NOMO-1 (cell line): ENCODE data around the gene UBTFL1.
"Not testable (repeated sequence)": the region's sequence is repeated elsewhere in the genome, so short reads cannot be mapped to it uniquely, and the experiment has no call there.

ENCODE experiments used
- DNase-seq, 2 experiments: peaks; one replicate each; lab custom pipeline; 2025; ENCODE audit not compliant: unreplicated experiment in 2 of 2; lab: John Stamatoyannopoulos, UW

The UBTFL1 gene, protein sequence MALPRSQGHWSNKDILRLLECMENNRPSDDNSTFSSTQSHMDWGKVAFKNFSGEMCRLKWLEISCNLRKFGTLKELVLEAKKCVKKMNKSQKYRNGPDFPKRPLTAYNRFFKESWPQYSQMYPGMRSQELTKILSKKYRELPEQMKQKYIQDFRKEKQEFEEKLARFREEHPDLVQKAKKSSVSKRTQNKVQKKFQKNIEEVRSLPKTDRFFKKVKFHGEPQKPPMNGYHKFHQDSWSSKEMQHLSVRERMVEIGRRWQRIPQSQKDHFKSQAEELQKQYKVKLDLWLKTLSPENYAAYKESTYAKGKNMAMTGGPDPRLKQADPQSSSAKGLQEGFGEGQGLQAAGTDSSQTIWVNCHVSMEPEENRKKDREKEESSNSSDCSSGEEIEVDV

DNA sequence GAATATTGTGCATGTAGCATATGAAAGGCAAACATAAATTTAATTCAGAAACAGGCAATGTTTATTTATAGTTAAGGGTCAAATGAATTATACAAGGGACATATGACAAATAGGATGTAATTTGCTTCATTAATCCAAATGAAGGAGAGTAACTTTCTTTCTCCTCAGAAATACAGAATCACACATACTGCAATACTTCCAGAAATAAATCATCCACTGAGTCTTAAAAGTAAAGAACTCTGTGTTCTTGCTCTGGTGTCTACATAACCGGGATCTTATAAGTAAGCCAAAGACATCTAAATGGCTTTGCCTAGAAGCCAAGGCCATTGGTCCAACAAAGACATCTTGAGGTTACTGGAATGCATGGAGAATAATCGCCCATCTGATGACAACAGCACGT is at the start of gene UBTFL1:
TSS of gene UBTFL1 (plus strand) at position 301 of the 400 bp plus-strand sequence. CDS start at position 301, 0 bp downstream.
- not testable (repeated sequence) for DNase-seq

DNA sequence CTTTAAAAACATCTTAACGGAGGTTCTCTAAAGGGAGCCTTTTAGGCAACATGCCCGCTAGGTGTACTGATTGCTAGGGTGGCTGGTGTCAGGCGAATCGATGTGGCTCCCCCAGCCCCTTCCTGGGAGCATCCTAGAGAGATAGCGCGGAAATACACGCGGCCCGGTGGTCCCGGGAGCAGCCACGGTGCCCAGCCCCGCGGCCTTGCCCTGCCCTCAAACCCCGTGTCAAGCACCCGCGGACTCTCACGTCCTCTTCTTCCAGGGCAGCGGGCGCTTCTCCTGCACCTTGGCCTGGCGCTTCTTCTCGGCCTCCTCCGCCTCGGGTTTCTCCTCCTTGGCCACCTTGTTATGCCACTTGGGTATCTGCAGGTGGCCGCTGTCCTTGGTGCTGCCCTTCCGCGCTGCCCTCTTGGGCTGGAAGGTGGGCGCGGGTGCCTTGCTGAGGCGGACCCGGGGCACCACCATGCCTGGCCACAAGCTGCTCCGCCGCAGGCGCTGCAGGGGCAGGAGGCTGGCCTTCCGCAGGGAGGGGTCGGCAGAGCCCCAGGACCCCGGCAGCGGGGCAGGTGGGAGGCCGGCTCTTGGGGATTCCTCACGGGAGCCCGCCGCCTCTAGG is 34.0 kb upstream of the UBTFL1 start:
- DNase-seq = not testable (repeated sequence)

DNA sequence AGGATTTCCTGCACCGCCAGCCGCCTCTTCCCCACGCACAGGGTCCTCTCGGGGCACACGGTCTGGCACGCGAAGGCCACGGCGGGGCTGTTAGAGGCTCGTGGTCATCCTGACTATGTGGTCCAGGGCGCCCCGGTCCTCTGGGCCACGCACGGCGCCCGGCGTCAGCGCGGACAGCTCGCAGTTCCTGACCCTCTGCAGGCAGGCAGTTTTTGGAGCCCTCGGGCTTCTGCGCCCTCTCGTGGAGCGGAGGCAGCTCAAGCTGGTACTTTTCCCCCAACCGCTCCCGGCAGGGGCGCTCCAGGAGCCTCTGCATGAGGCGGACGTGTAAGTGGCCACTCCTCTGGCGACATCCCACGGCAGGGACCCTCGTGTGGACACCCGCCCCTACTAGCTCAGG is 33.4 kb upstream of the UBTFL1 start:
- not testable (repeated sequence) for DNase-seq

DNA sequence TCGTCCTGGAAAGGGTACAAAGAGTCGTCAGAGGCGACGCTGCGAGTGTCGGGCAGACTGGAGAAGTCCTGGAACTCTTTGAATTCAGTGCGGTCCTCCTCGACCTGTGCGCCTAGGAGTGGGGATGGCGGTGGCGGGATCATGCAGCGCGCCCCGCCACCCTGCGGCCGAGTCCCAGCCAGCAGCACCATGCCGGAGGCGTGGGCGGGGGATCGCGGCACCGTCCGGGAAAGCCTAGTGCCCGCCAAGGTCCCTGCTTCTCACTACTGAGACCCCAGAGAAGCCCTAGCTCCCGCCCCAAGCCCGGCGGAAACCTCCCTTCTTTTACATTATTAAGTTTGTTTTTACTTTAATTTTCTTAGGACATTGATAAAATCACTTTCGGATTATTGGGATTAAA is 32.2 kb upstream of the UBTFL1 start:
- not testable (repeated sequence) for DNase-seq

DNA sequence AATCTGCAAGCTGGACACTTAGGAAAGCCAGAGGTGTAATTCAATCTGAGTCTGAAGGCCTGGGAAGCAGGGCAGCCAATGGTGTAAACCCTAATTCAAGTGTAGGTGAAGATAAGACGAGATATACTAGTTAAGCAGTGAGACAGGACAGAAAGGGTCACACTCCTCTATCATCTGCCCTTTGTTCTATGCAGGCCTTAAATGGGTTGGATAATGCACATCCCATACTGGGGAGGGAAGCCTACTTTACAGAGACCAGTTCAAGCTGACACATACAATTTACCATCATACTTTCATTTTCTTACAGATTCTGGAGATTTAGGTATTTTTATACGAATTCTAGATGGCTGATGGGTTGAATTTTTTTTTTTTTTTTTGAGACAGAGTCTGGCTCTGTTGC is 3.0 kb downstream of the UBTFL1 start:
- DNase-seq = not testable (repeated sequence)

DNA sequence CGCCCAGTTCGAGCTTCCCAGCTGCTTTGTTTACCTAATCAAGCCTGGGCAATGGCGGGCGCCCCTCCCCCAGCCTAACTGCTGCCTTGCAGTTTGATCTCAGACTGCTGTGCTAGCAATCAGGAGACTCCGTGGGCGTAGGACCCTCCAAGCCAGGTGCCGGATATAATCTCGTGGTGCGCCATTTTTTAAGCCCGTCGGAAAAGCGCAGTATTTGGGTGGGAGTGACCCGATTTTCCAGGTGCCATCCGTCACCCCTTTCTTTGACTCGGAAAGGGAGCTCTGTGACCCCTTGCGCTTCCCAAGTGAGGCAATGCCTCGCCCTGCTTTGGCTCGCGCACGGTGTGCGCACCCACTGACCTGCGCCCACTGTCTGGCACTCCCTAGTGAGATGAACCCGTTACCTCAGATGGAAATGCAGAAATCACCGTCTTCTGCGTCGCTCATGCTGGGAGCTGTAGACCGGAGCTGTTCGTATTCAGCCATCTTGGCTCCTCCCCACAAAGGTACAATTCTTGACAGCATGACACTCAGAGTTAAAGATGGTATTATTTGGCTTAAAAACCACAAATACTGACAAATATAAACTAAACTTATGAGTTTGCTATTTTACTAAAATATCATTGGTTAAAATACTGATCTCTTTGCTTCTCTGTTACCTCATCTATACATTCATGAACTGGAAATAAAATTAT is 9.6 kb downstream of the UBTFL1 start:
- DNase-seq = not testable (repeated sequence)

DNA sequence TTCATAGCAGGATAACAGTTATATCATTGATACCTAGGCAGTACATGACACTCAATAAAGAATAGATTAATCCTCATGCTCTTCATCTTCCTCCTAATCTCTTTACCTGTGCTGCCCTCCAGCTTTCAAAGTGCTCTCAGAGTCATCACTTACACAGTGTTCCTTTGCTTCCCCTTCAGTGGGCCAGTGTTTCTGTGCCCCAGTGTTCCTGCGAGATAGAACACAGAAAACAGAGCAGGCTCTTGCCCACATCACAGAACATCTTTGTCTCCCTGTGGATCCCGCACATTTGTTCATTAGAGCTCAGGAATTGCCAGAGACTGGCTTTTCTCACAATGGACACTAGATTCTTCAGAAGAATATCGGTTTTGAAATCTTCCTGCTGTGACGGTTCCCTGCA is 12.5 kb downstream of the UBTFL1 start:
- not testable (repeated sequence) for DNase-seq

DNA sequence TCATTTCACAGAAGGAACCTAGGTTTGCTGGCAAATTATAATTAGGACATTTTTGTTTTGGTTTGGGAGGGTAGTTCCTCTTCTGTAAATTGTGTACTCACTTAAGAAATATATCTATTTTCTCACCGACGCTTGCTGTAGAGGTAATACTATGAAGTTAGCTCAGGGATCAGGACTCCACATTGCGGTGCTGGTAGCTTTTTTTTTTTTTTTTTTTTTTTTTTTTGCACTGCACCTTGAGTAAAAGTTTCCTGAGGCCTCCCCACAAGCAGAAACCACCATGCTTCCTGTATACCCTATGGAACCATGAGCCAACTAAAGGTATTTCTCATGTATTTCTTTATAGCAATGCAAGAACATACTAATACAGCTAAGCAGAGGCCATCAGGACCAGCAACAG is 14.7 kb downstream of the UBTFL1 start:
- no peak for DNase-seq

DNA sequence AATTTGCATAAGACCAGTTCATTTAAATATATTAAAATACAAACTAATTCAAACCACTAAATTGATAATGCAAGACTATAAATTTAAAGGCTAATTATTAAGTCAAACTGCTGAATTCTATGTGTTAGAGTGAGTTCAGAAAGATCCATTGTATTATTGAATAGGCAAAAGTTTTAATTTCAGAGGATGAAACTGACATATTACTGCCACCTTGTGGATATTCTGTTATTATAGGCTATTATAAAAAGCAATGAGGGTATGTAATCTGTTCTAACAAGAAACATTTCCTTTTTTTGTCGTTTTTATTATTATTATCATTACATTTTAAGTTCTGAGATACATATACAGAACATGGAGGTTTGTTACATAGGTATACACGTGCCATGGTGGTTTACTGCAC is 27.8 kb downstream of the UBTFL1 start:
- DNase-seq = no peak

DNA sequence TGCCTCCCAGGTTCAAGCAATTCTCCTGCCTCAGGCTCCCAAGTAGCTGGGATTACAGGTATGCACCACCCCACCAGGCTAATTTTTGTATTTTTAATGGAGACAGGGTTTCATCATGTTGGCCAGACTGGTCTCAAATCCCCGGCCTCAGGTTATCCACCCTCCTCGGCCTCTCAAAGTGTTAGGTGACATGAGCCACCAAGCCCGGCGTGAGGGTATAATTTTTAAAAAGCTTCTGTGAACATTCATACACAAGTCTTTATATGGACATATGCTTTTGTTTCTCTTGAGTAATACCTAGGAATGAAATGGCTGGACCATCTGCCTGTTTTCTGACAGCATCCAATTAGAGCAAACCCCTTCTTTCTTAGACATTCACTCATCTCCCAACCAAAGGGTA is 34.4 kb downstream of the UBTFL1 start:
- DNase-seq = no peak

DNA sequence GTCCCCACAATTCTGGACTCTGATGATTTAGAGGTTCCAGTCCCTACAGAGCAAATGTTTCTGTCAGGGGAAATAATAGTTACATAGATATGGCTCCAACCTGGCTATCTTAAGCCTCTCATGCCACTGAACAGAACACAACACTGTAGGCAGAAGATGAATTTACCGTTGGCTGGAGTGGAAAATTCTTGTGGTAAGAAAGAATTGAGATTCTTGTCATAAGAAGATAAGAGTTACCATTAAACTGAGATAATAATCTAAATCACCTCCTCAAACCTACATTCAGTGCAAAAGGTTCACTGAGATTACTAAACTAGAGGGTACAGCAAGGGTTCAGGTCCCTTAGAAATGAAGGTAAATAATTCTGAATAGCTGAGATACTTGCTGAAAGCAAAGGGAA is 38.6 kb downstream of the UBTFL1 start:
- DNase-seq = no peak

DNA sequence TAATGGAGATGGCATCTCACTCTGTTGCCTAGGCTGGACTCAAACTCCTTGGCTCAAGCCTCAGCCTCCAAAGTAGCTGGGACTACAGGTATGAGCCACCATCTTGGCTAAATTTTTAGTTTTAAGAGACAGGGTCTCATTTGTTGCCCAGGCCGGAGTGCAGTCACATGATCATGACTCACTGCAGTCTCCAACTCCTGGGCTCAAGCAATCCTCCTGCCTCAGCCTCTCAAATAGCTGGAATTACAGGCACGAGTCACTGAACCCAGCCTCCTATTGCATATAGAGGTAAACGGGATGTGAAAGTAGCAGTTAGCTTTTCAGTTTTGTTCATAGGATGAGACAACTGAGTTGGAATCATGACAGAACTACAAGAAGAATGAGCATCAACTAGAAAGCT is 39.2 kb downstream of the UBTFL1 start:
- DNase-seq = no peak

DNA sequence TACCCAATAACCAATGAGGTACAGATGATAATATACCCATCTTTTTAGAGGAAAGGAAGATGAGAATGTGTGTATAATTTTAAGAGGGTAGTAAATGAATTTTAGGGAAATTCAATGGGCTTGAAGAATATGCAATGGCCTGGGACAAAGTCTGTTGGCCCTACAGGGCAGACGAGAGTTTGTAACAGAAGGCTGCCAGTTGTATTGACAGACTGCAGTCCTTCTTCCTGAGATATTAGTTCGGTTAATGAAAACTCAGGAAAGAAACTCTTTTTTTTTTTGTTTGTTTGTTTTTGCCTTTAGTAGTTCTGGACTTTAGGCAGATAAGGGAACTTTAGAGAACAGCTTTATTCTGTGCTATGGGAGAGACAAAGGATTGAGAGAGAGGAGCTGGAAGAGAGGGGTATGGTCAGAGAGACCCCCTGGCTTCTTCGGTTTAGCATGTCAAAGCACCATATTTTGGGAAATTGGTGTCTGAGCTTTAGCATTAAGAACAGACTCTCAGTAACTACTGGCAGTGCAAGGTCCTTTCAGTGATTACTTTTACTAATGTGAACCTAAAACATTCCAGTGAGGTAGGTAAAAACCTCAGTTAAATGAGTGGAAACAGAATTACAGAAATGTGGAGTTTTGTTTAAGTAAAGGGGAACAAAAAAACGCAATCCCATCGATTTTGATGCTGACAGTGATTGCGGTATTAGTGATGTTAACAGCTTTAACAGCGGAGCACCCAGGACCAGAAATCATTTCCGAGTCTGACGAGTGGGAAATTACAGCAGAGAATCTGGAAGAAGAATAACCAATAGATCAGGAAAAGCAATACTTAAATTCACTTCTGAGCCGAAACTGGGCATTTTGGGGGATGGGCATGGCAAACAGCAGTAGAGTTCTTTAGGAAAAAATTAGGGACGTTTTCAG is 48.1 kb downstream of the UBTFL1 start:
- DNase-seq = no peak

DNA sequence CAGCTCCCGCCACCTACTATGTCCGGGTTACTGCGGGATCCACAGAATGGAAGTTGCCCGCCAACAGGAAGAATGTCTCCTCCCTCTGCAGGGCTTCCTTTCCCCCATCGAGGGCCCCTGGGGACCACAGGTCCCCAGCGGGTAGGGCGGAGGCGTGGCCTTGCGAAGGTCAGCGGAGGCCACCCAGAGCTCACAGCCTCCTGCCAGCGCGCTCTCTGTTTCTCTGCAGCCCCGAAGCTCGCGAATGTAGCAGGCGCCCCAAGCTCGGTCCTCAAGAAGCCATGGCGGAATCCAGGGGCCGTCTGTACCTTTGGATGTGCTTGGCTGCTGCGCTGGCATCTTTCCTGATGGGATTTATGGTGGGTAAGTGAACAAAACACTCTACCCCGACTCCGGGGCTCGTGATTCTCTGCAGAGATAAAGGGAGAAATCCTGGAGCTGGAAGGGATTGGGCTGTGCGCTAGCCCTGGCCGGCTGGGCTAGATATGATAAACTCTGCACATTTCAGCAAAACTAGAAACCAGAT is 48.8 kb downstream of the UBTFL1 start, which contains the start of gene NAALAD2:
TSS of gene NAALAD2 (plus strand) at position 186 of the 526 bp plus-strand sequence. CDS start at position 282, 96 bp downstream.
- peak in 1 of 2 experiments; percentile 34 for DNase-seq

DNA sequence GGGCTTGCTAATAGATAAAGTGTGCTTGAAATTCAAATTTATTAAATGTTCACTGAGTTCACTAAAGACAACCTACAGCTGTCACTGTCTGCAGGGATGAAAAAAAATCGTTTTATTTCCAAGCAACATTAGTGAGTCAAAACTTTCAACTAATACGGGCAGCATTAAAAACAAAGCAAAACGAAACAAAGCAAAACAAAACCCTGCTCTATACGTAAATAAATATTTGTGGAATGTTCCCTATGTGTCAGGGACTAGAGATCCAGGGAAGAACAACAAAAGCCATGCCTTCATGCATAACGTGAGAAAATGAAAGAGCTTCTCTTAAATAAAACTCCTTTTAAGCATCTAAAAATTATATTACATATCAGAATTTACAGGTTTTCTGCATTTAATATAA is 49.3 kb downstream of the UBTFL1 start:
- DNase-seq = no peak
